ENCODE results near the gene SMARCE1. TPM values are rescaled to one million over a fixed set of nuclear protein-coding genes. Genes with fewer than 3 reads are reported as not detected.
"Not testable (repeated sequence)": the region's sequence is repeated elsewhere in the genome, so short reads cannot be mapped to it uniquely, and the experiment has no call there.

Gene SMARCE1
- total RNA-seq, 2 experiments from 2014 or later = 65.4 to 68.6 TPM

- no peaks in the 10 kb centered on the region for H3K36me3 Mint-ChIP-seq (ENCODE audit: low read depth)
- ChIA-PET CTCF (interaction anchor here (0.6 to 2.8 kb wide), 8 partner anchors 9 to 42 kb away, joined by 3 to 21 read pairs (median 5); no protein-coding TSS in a partner anchor), POLR2A (interaction anchor here (0.6 to 3.2 kb wide), 20 partner anchors 9 to 814 kb away, joined by 3 to 51 read pairs (median 4); partner anchors contain the start of gene CCR7)
- H3K4me1 Mint-ChIP-seq (ENCODE audit: low read depth) = peaks cover 88% of the 10 kb centered on the region
- Histone ChIP-seq H3K4me3 (ENCODE audit: low read length) (no peak overlapping the region), H3K4me1 (ENCODE audit: insufficient read depth, low read length) (peaks cover 54% of the 10 kb centered on the region), H3K27ac (ENCODE audit: low read depth in 1 of 2, low read length in 2 of 2) (peak overlapping the region; percentile 95 to 99), H3K9me3 (ENCODE audit: control insufficient read depth in 1 of 2, insufficient read depth in 1 of 2, low read length in 2 of 2) (no peaks in the 10 kb centered on the region), H3K27me3 (ENCODE audit: control insufficient read depth in 1 of 2, insufficient read depth in 2 of 2, low read length in 2 of 2) (no peaks in the 10 kb centered on the region), H3K36me3 (ENCODE audit: insufficient read depth, low read length) (no peaks in the 10 kb centered on the region)
- TF ChIP-seq, protein P1, sequence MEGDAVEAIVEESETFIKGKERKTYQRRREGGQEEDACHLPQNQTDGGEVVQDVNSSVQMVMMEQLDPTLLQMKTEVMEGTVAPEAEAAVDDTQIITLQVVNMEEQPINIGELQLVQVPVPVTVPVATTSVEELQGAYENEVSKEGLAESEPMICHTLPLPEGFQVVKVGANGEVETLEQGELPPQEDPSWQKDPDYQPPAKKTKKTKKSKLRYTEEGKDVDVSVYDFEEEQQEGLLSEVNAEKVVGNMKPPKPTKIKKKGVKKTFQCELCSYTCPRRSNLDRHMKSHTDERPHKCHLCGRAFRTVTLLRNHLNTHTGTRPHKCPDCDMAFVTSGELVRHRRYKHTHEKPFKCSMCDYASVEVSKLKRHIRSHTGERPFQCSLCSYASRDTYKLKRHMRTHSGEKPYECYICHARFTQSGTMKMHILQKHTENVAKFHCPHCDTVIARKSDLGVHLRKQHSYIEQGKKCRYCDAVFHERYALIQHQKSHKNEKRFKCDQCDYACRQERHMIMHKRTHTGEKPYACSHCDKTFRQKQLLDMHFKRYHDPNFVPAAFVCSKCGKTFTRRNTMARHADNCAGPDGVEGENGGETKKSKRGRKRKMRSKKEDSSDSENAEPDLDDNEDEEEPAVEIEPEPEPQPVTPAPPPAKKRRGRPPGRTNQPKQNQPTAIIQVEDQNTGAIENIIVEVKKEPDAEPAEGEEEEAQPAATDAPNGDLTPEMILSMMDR (IDR thresholded peaks at IDR 0.05) = no peak
- peak in 4 of 14 experiments; percentile 42 to 69 (median 60) for DNase-seq
- peak; percentile 38 for ATAC-seq (ENCODE audit: poor library complexity)
- peak overlapping the region; percentile 98 for H3K27ac Mint-ChIP-seq
- H3K4me3 Mint-ChIP-seq = peak overlapping the region; percentile 77
- intact Hi-C loops (cut with DNase I, micrococcal nuclease) = no loop called here
- H3K9me3 Mint-ChIP-seq = peaks cover 2% of the 10 kb centered on the region
- no peaks in the 10 kb centered on the region for H3K27me3 Mint-ChIP-seq
Measured at GRCh38 chr17:40596261-40596919, 51.2 kb downstream of the SMARCE1 start.

DNA sequence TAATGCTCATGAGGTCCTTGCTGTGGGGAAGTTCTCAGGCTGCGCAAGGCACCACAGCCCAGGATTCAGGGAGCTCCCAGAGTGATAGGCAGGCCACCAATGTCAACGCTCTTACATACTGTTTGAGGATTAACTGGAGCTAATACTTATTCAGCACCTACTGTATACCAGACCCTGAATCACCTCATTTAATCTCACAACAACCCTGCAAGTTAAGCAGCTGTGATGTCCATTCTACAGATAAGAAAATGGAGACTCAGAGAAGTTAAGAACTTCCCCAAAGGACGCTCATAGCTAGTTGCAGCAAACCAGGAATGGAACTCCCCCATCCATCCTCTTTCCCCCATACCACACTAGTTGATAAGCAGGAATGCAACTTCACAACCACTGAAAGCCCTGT, 56.9 kb downstream of the SMARCE1 start:
- H3K9me3 ChIP-seq (ENCODE audit: control insufficient read depth in 1 of 2, insufficient read depth in 1 of 2, low read length in 2 of 2) = no peaks in the 10 kb centered on the region
- no peaks in the 10 kb centered on the region for H3K27me3 ChIP-seq (ENCODE audit: control insufficient read depth in 1 of 2, insufficient read depth in 2 of 2, low read length in 2 of 2)
- Mint-ChIP-seq H3K4me1 (ENCODE audit: low read depth) (peaks cover 86% of the 10 kb centered on the region), H3K27me3 (no peaks in the 10 kb centered on the region), H3K27ac (peak overlapping the region; percentile 68), H3K36me3 (ENCODE audit: low read depth) (peaks cover 24% of the 10 kb centered on the region), H3K4me3 (no peak overlapping the region), H3K9me3 (peaks cover 16% of the 10 kb centered on the region)
- TF ChIP-seq, protein P1 (IDR thresholded peaks at IDR 0.05) = no peak
- CTCF ChIA-PET = interaction anchor here (1.8 to 2.0 kb wide), 2 partner anchors 25 to 30 kb away, joined by 6 to 10 read pairs; no protein-coding TSS in a partner anchor
- peaks cover 22% of the 10 kb centered on the region for H3K4me1 ChIP-seq (ENCODE audit: insufficient read depth, low read length)
- H3K36me3 ChIP-seq (ENCODE audit: insufficient read depth, low read length) = no peaks in the 10 kb centered on the region
- no peak for DNase-seq
- POLR2A ChIA-PET = interaction anchor here (0.8 to 11.8 kb wide), 8 partner anchors 8 to 56 kb away, joined by 3 to 168 read pairs (median 4); partner anchors contain the start of gene SMARCE1
- intact Hi-C loops (cut with DNase I, micrococcal nuclease) = no loop called here
- ATAC-seq (ENCODE audit: poor library complexity) = no peak
- no peak overlapping the region for H3K27ac ChIP-seq (ENCODE audit: low read depth in 1 of 2, low read length in 2 of 2)
- H3K4me3 ChIP-seq (ENCODE audit: low read length) = no peak overlapping the region

- intact Hi-C loops (cut with DNase I, micrococcal nuclease) = loop anchor here in 1 of 2 experiments (2.0 kb wide), 1 partner anchor 16 kb away; no protein-coding TSS in a partner anchor
- H3K4me3 Mint-ChIP-seq = peak overlapping the region; percentile 62
- ATAC-seq (ENCODE audit: poor library complexity) = no peak
- POLR2A ChIA-PET = interaction anchor here (0.5 to 11.8 kb wide), 7 partner anchors 9 to 26 kb away, joined by 3 to 168 read pairs (median 9); partner anchors contain the start of gene CCR7
- TF ChIP-seq, protein P1 (IDR thresholded peaks at IDR 0.05) = no peak
- Histone ChIP-seq H3K9me3 (ENCODE audit: control insufficient read depth in 1 of 2, insufficient read depth in 1 of 2, low read length in 2 of 2) (no peaks in the 10 kb centered on the region), H3K27me3 (ENCODE audit: control insufficient read depth in 1 of 2, insufficient read depth in 2 of 2, low read length in 2 of 2) (no peaks in the 10 kb centered on the region), H3K27ac (ENCODE audit: low read depth in 1 of 2, low read length in 2 of 2) (peak overlapping the region in 1 of 2 donors; percentile 4), H3K4me1 (ENCODE audit: insufficient read depth, low read length) (peaks cover 23% of the 10 kb centered on the region), H3K4me3 (ENCODE audit: low read length) (no peak overlapping the region), H3K36me3 (ENCODE audit: insufficient read depth, low read length) (no peaks in the 10 kb centered on the region)
- DNase-seq = peak in 4 of 14 experiments; percentile 45 to 64 (median 57)
- H3K36me3 Mint-ChIP-seq (ENCODE audit: low read depth) = peaks cover 32% of the 10 kb centered on the region
- CTCF ChIA-PET = interaction anchor here (1.3 to 1.8 kb wide), 3 partner anchors 11 to 29 kb away, joined by 4 to 5 read pairs (median 4); no protein-coding TSS in a partner anchor
- peaks cover 21% of the 10 kb centered on the region for H3K9me3 Mint-ChIP-seq
- H3K27me3 Mint-ChIP-seq = no peaks in the 10 kb centered on the region
- peak overlapping the region; percentile 97 for H3K27ac Mint-ChIP-seq
- H3K4me1 Mint-ChIP-seq (ENCODE audit: low read depth) = peaks cover 86% of the 10 kb centered on the region
Measured at GRCh38 chr17:40588552-40588951, 59.1 kb downstream of the SMARCE1 start.

DNA sequence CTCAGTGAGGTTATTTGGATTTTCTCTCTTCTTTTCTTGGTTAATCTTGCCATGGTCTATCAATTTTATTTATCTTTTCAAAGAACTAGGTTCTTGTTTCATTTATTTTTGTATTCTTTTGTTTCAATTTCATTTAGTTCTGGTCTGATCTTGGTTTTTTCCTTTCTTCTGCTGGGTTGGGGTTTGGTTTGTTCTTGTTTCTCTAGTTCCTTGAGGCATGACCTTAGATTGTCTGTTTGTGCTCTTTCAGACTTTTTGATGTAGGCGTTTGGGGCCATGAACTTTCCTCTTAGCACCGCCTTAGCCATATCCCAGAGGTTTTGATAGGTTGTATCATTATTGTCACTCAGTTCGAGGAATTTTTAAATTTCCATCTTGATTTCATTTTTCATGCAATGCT, 61.4 kb downstream of the SMARCE1 start:
- CTCF ChIA-PET = interaction anchor here (1.2 kb wide), 1 partner anchor 29 kb away, joined by 3 read pairs; no protein-coding TSS in a partner anchor
- H3K4me3 Mint-ChIP-seq = peak overlapping the region; percentile 59
- H3K4me1 ChIP-seq (ENCODE audit: insufficient read depth, low read length) = peaks cover 45% of the 10 kb centered on the region

More for the DNA sequence above, 61.4 kb downstream of the SMARCE1 start:
- ATAC-seq (ENCODE audit: poor library complexity); H3K27me3 Mint-ChIP-seq; H3K36me3 ChIP-seq (ENCODE audit: insufficient read depth, low read length); intact Hi-C loops (cut with DNase I, micrococcal nuclease); H3K4me3 ChIP-seq (ENCODE audit: low read length); H3K9me3 ChIP-seq (ENCODE audit: control insufficient read depth in 1 of 2, insufficient read depth in 1 of 2, low read length in 2 of 2); H3K27me3 ChIP-seq (ENCODE audit: control insufficient read depth in 1 of 2, insufficient read depth in 2 of 2, low read length in 2 of 2): not testable (repeated sequence)
- peak overlapping the region; percentile 97 for H3K27ac Mint-ChIP-seq
- POLR2A ChIA-PET = interaction anchor here (0.9 to 11.8 kb wide), 8 partner anchors 9 to 27 kb away, joined by 3 to 168 read pairs (median 4); partner anchors contain the start of gene CCR7
- H3K36me3 Mint-ChIP-seq (ENCODE audit: low read depth) = peaks cover 39% of the 10 kb centered on the region
- H3K4me1 Mint-ChIP-seq (ENCODE audit: low read depth) = peaks cover 97% of the 10 kb centered on the region
- peak overlapping the region in 1 of 2 donors; percentile 38 for H3K27ac ChIP-seq (ENCODE audit: low read depth in 1 of 2, low read length in 2 of 2)
- peak in 1 of 14 experiments; percentile 39 for DNase-seq
- H3K9me3 Mint-ChIP-seq = peaks cover 23% of the 10 kb centered on the region
